ENCODE results near the gene RANBP10.

Gene RANBP10

GRCh38 chr16:67719778-67720144 lies 86.6 kb downstream of the RANBP10 start:
- H3K4me3 ChIP-seq (ENCODE audit: low read length): peak overlapping the region; percentile 97
- H3K9me3 ChIP-seq (ENCODE audit: control insufficient read depth, low read depth, low read length): no peaks in the 10 kb centered on the region
- peak overlapping the region; percentile 49 for H3K27ac ChIP-seq (ENCODE audit: low read length)
- no peaks in the 10 kb centered on the region for H3K27me3 ChIP-seq (ENCODE audit: control insufficient read depth, insufficient read depth, low read length)
- H3K36me3 ChIP-seq (ENCODE audit: control insufficient read depth, low read depth, low read length): no peaks in the 10 kb centered on the region
- peaks cover 11% of the 10 kb centered on the region for H3K4me1 ChIP-seq (ENCODE audit: control insufficient read depth, low read depth, low read length)
- peak overlapping the region; percentile 81 for H3K9ac ChIP-seq (ENCODE audit: low read length)

GRCh38 chr16:67719048-67719777 lies 87.1 kb downstream of the RANBP10 start, which contains the start of gene GFOD2:
TSS of gene GFOD2 (minus strand) at chr16:67719316. CDS start at chr16:67685715, 33,601 bp downstream.
- Histone ChIP-seq H3K27ac (ENCODE audit: low read length) (peak within 1 kb of the TSS; percentile 49), H3K4me3 (ENCODE audit: low read length) (peak within 1 kb of the TSS; percentile 97), H3K27me3 (ENCODE audit: control insufficient read depth, insufficient read depth, low read length) (no peaks in the 10 kb centered on the region), H3K36me3 (ENCODE audit: control insufficient read depth, low read depth, low read length) (no peaks in the 10 kb centered on the region), H3K4me1 (ENCODE audit: control insufficient read depth, low read depth, low read length) (peaks cover 11% of the 10 kb centered on the region), H3K9ac (ENCODE audit: low read length) (peak within 1 kb of the TSS; percentile 81), H3K9me3 (ENCODE audit: control insufficient read depth, low read depth, low read length) (no peaks in the 10 kb centered on the region)

- H3K4me3 ChIP-seq (ENCODE audit: low read length): peak overlapping the region; percentile 97
- no peaks in the 10 kb centered on the region for H3K9me3 ChIP-seq (ENCODE audit: control insufficient read depth, low read depth, low read length)
- peaks cover 14% of the 10 kb centered on the region for H3K4me1 ChIP-seq (ENCODE audit: control insufficient read depth, low read depth, low read length)
- H3K27me3 ChIP-seq (ENCODE audit: control insufficient read depth, insufficient read depth, low read length): no peaks in the 10 kb centered on the region
- no peak overlapping the region for H3K27ac ChIP-seq (ENCODE audit: low read length)
- no peaks in the 10 kb centered on the region for H3K36me3 ChIP-seq (ENCODE audit: control insufficient read depth, low read depth, low read length)
- peak overlapping the region; percentile 81 for H3K9ac ChIP-seq (ENCODE audit: low read length)
These were observed 87.7 kb downstream of the RANBP10 start for GRCh38 chr16:67718668-67719047.

GRCh38 chr16:67716097-67716496 lies 90.3 kb downstream of the RANBP10 start:
- Histone ChIP-seq H3K9me3 (ENCODE audit: control insufficient read depth, low read depth, low read length) (no peaks in the 10 kb centered on the region), H3K9ac (ENCODE audit: low read length) (no peak overlapping the region), H3K4me1 (ENCODE audit: control insufficient read depth, low read depth, low read length) (peaks cover 14% of the 10 kb centered on the region), H3K27ac (ENCODE audit: low read length) (no peak overlapping the region), H3K36me3 (ENCODE audit: control insufficient read depth, low read depth, low read length) (no peaks in the 10 kb centered on the region), H3K27me3 (ENCODE audit: control insufficient read depth, insufficient read depth, low read length) (no peaks in the 10 kb centered on the region), H3K4me3 (ENCODE audit: low read length) (no peak overlapping the region)

GRCh38 chr16:67714522-67714921 lies 91.8 kb downstream of the RANBP10 start:
- Histone ChIP-seq H3K9ac (ENCODE audit: low read length) (no peak overlapping the region), H3K27ac (ENCODE audit: low read length) (no peak overlapping the region), H3K4me1 (ENCODE audit: control insufficient read depth, low read depth, low read length) (peaks cover 12% of the 10 kb centered on the region)

GRCh38 chr16:67713647-67714273 lies 92.6 kb downstream of the RANBP10 start:
- Histone ChIP-seq H3K4me1 (ENCODE audit: control insufficient read depth, low read depth, low read length) (peaks cover 10% of the 10 kb centered on the region), H3K27me3 (ENCODE audit: control insufficient read depth, insufficient read depth, low read length) (no peaks in the 10 kb centered on the region), H3K27ac (ENCODE audit: low read length) (no peak overlapping the region), H3K9ac (ENCODE audit: low read length) (no peak overlapping the region), H3K9me3 (ENCODE audit: control insufficient read depth, low read depth, low read length) (no peaks in the 10 kb centered on the region), H3K36me3 (ENCODE audit: control insufficient read depth, low read depth, low read length) (no peaks in the 10 kb centered on the region), H3K4me3 (ENCODE audit: low read length) (no peak overlapping the region)

More at GRCh38 chr16:67714522-67714921, 91.8 kb downstream of the RANBP10 start:
- H3K27me3 ChIP-seq (ENCODE audit: control insufficient read depth, insufficient read depth, low read length): no peaks in the 10 kb centered on the region
- H3K4me3 ChIP-seq (ENCODE audit: low read length): no peak overlapping the region
- H3K9me3 ChIP-seq (ENCODE audit: control insufficient read depth, low read depth, low read length): no peaks in the 10 kb centered on the region
- no peaks in the 10 kb centered on the region for H3K36me3 ChIP-seq (ENCODE audit: control insufficient read depth, low read depth, low read length)

- no peaks in the 10 kb centered on the region for H3K9me3 ChIP-seq (ENCODE audit: control insufficient read depth, low read depth, low read length)
- no peaks in the 10 kb centered on the region for H3K27me3 ChIP-seq (ENCODE audit: control insufficient read depth, insufficient read depth, low read length)
- H3K4me3 ChIP-seq (ENCODE audit: low read length): no peak overlapping the region
- H3K36me3 ChIP-seq (ENCODE audit: control insufficient read depth, low read depth, low read length): no peaks in the 10 kb centered on the region
- no peak overlapping the region for H3K27ac ChIP-seq (ENCODE audit: low read length)
- H3K9ac ChIP-seq (ENCODE audit: low read length): no peak overlapping the region
- H3K4me1 ChIP-seq (ENCODE audit: control insufficient read depth, low read depth, low read length): peaks cover 3% of the 10 kb centered on the region
These were observed 95.8 kb downstream of the RANBP10 start for GRCh38 chr16:67710607-67711006.

- H3K36me3 ChIP-seq (ENCODE audit: control insufficient read depth, low read depth, low read length): no peaks in the 10 kb centered on the region
- H3K27me3 ChIP-seq (ENCODE audit: control insufficient read depth, insufficient read depth, low read length): no peaks in the 10 kb centered on the region
- H3K9ac ChIP-seq (ENCODE audit: low read length): no peak overlapping the region
- no peaks in the 10 kb centered on the region for H3K9me3 ChIP-seq (ENCODE audit: control insufficient read depth, low read depth, low read length)
- H3K4me1 ChIP-seq (ENCODE audit: control insufficient read depth, low read depth, low read length): peaks cover 3% of the 10 kb centered on the region
- no peak overlapping the region for H3K27ac ChIP-seq (ENCODE audit: low read length)
- no peak overlapping the region for H3K4me3 ChIP-seq (ENCODE audit: low read length)
These were observed 97.3 kb downstream of the RANBP10 start for GRCh38 chr16:67709050-67709449.

GRCh38 chr16:67708368-67708771 lies 98.0 kb downstream of the RANBP10 start:
- Histone ChIP-seq H3K9ac (ENCODE audit: low read length) (no peak overlapping the region), H3K4me3 (ENCODE audit: low read length) (no peak overlapping the region), H3K4me1 (ENCODE audit: control insufficient read depth, low read depth, low read length) (no peaks in the 10 kb centered on the region), H3K27ac (ENCODE audit: low read length) (no peak overlapping the region), H3K27me3 (ENCODE audit: control insufficient read depth, insufficient read depth, low read length) (no peaks in the 10 kb centered on the region), H3K36me3 (ENCODE audit: control insufficient read depth, low read depth, low read length) (no peaks in the 10 kb centered on the region), H3K9me3 (ENCODE audit: control insufficient read depth, low read depth, low read length) (no peaks in the 10 kb centered on the region)

- H3K36me3 ChIP-seq (ENCODE audit: control insufficient read depth, low read depth, low read length): no peaks in the 10 kb centered on the region
These were observed 98.6 kb downstream of the RANBP10 start for GRCh38 chr16:67707790-67708189.

GRCh38 chr16:67707210-67707609 lies 99.2 kb downstream of the RANBP10 start:
- Histone ChIP-seq H3K27me3 (ENCODE audit: control insufficient read depth, insufficient read depth, low read length) (no peaks in the 10 kb centered on the region), H3K4me3 (ENCODE audit: low read length) (no peak overlapping the region), H3K27ac (ENCODE audit: low read length) (no peak overlapping the region), H3K36me3 (ENCODE audit: control insufficient read depth, low read depth, low read length) (no peaks in the 10 kb centered on the region), H3K4me1 (ENCODE audit: control insufficient read depth, low read depth, low read length) (no peaks in the 10 kb centered on the region), H3K9me3 (ENCODE audit: control insufficient read depth, low read depth, low read length) (no peaks in the 10 kb centered on the region), H3K9ac (ENCODE audit: low read length) (no peak overlapping the region)

More at GRCh38 chr16:67707790-67708189, 98.6 kb downstream of the RANBP10 start:
- Histone ChIP-seq H3K9ac (ENCODE audit: low read length) (no peak overlapping the region), H3K27me3 (ENCODE audit: control insufficient read depth, insufficient read depth, low read length) (no peaks in the 10 kb centered on the region), H3K4me1 (ENCODE audit: control insufficient read depth, low read depth, low read length) (no peaks in the 10 kb centered on the region), H3K9me3 (ENCODE audit: control insufficient read depth, low read depth, low read length) (no peaks in the 10 kb centered on the region), H3K4me3 (ENCODE audit: low read length) (no peak overlapping the region), H3K27ac (ENCODE audit: low read length) (no peak overlapping the region)

- no peak overlapping the region for H3K4me3 ChIP-seq (ENCODE audit: low read length)
- H3K27me3 ChIP-seq (ENCODE audit: control insufficient read depth, insufficient read depth, low read length): no peaks in the 10 kb centered on the region
- no peak overlapping the region for H3K9ac ChIP-seq (ENCODE audit: low read length)
- no peak overlapping the region for H3K27ac ChIP-seq (ENCODE audit: low read length)
- H3K9me3 ChIP-seq (ENCODE audit: control insufficient read depth, low read depth, low read length): no peaks in the 10 kb centered on the region
- no peaks in the 10 kb centered on the region for H3K36me3 ChIP-seq (ENCODE audit: control insufficient read depth, low read depth, low read length)
- H3K4me1 ChIP-seq (ENCODE audit: control insufficient read depth, low read depth, low read length): no peaks in the 10 kb centered on the region
These were observed 102.2 kb downstream of the RANBP10 start for GRCh38 chr16:67704110-67704509.

Measured in iPS-18a (cell line).